ENCODE data around the gene GPC3. TPM values are rescaled to one million over a fixed set of nuclear protein-coding genes. Genes with fewer than 3 reads are reported as not detected.
"Not testable (repeated sequence)": the region's sequence is repeated elsewhere in the genome, so short reads cannot be mapped to it uniquely, and the experiment has no call there.

GPC3 gene
- total and polyA plus RNA-seq, 2 of the 4 experiments (the other 2 are of a cell fraction), result not detected

GRCh38 chrX:133526773-133527172, 458.6 kb downstream of the GPC3 start:
- H3K27me3 ChIP-seq (ENCODE audit: control insufficient read depth, insufficient read depth, low read length); H3K4me3 ChIP-seq (ENCODE audit: insufficient read depth, low read depth, low read length); H3K9me1 ChIP-seq (ENCODE audit: insufficient read depth, low read length); dilution Hi-C loops (cut with HindIII; ENCODE audit: low sequenced_read_pairs, unreplicated experiment); H3K27ac ChIP-seq (ENCODE audit: insufficient read depth, low read length); BruUV-seq (replicated peaks); H3K4me2 ChIP-seq (ENCODE audit: low read depth, low read length); DNase-seq; H3K4ac ChIP-seq (ENCODE audit: low read depth, low read length); POLR2A ChIA-PET (ENCODE audit: unreplicated experiment); intact Hi-C loops (cut with micrococcal nuclease); H2BK5ac ChIP-seq (ENCODE audit: low read depth, low read length, poor library complexity, severe bottlenecking); H3K9ac ChIP-seq (ENCODE audit: low read depth, low read length); H2BK20ac ChIP-seq (ENCODE audit: low read depth, low read length); H2AFZ ChIP-seq (replicated peaks; ENCODE audit: low read length, poor library complexity); H3K36me3 ChIP-seq (ENCODE audit: control insufficient read depth, insufficient read depth, low read length); H4K91ac ChIP-seq (ENCODE audit: insufficient read depth, low read depth, low read length); H3K56ac ChIP-seq (ENCODE audit: extremely low read depth, insufficient read depth, low read length); H3K18ac ChIP-seq (ENCODE audit: low read depth, low read length); H3K23ac ChIP-seq (ENCODE audit: low read depth, low read length); H4K5ac ChIP-seq (ENCODE audit: low read depth, low read length); H2AK5ac ChIP-seq (ENCODE audit: low read depth, low read length); H4K8ac ChIP-seq (ENCODE audit: low read depth in 2 of 2, low read length in 2 of 2); H2AK9ac ChIP-seq (replicated peaks; ENCODE audit: low read depth, low read length, poor library complexity); H4K20me1 ChIP-seq (ENCODE audit: insufficient read depth, low read length); H3K14ac ChIP-seq (replicated peaks; ENCODE audit: low read depth, low read length); H3K79me1 ChIP-seq (ENCODE audit: low read depth in 1 of 2, low read length in 2 of 2); H3K9me3 ChIP-seq (ENCODE audit: control insufficient read depth, insufficient read depth, low read length); H2BK15ac ChIP-seq (ENCODE audit: low read depth, low read length); CTCF ChIA-PET; H2BK120ac ChIP-seq (ENCODE audit: low read depth, low read length); H3K4me1 ChIP-seq (ENCODE audit: control insufficient read depth, insufficient read depth, low read length); in situ Hi-C loops (cut with MboI; ENCODE audit: low sequenced_read_pairs); ATAC-seq (ENCODE audit: low read depth): not testable (repeated sequence)
- WGBS, 2 experiments (ENCODE audit: extremely low coverage in 2 of 2, insufficient read length in 1 of 2), result no CpG with 5 or more reads among the region's 3 CpGs

All from IMR-90 (cell line).